Subcutaneous abdominal adipose tissue (tissue), 5 donors: ENCODE data around the gene TAOK2.
A peak's percentile ranks its signal among the peaks of the same experiment; 100 is the strongest.

Source experiments
- H3K27ac ChIP-seq: one replicate; pipeline ENCODE4 v1.7.0; 2013; ENCODE audit warnings: low read depth, mild to moderate bottlenecking, inconsistent platforms, low read length, moderate library complexity
- H3K27me3 ChIP-seq, 5 donors: one replicate each; pipeline ENCODE4 v1.7.0; 2013; ENCODE audit warnings: low read length in 5 of 5, inconsistent platforms in 1 of 5; ENCODE audit not compliant: control insufficient read depth in 5 of 5, insufficient read depth in 4 of 5
- H3K36me3 ChIP-seq, 5 donors: one replicate each; pipeline ENCODE4 v1.7.0; 2013; ENCODE audit warnings: low read length in 5 of 5; ENCODE audit not compliant: control insufficient read depth in 5 of 5, insufficient read depth in 5 of 5
- H3K4me1 ChIP-seq, 5 donors: one replicate each; pipeline ENCODE4 v1.7.0; 2013; ENCODE audit warnings: low read length in 5 of 5, mild to moderate bottlenecking in 3 of 5, moderate library complexity in 1 of 5; ENCODE audit not compliant: control insufficient read depth in 5 of 5, insufficient read depth in 5 of 5
- H3K4me3 ChIP-seq, 5 donors: one replicate each; pipeline ENCODE4 v1.7.0; 2013; ENCODE audit warnings: low read length in 5 of 5, low read depth in 1 of 5
- H3K9ac ChIP-seq, 5 donors: one replicate each; pipeline ENCODE4 v1.7.0; 2013; ENCODE audit warnings: low read length in 5 of 5, mild to moderate bottlenecking in 4 of 5, moderate library complexity in 3 of 5
- H3K9me3 ChIP-seq, 5 donors: one replicate each; pipeline ENCODE4 v1.7.0; 2013; ENCODE audit warnings: low read length in 5 of 5; ENCODE audit not compliant: control insufficient read depth in 5 of 5
- donor health status: healthy.
- donor health status: healthy.
- donor health status: healthy.
- donor health status: healthy.
- donor health status: healthy.

TAOK2 gene

GRCh38 chr16:29963021-29963743 is 10.5 kb upstream of the TAOK2 start:
- Histone ChIP-seq H3K27ac (peak overlapping the region; percentile 88), H3K4me1 (peaks cover 3 to 26% (median 24%) of the 10 kb centered on the region in 5 donors), H3K4me3 (peak overlapping the region; percentile 77 to 97 (median 86)), H3K36me3 (peaks cover under 1 to 5% (median 4%) of the 10 kb centered on the region in 5 donors), H3K9me3 (no peaks in the 10 kb centered on the region), H3K27me3 (no peaks in the 10 kb centered on the region), H3K9ac (peak overlapping the region; percentile 70 to 91 (median 84))

- Histone ChIP-seq H3K9me3 (no peaks in the 10 kb centered on the region), H3K4me1 (peaks cover 0 to 11% (median 8%) of the 10 kb centered on the region in 5 donors), H3K9ac (no peak overlapping the region), H3K4me3 (no peak overlapping the region), H3K27ac (no peak overlapping the region), H3K27me3 (no peaks in the 10 kb centered on the region), H3K36me3 (peaks cover 6 to 32% (median 21%) of the 10 kb centered on the region in 5 donors)
Observed at GRCh38 chr16:29968205-29968604, 5.5 kb upstream of the TAOK2 start.

GRCh38 chr16:29971304-29971703 is 2.4 kb upstream of the TAOK2 start:
- Histone ChIP-seq H3K9me3 (no peaks in the 10 kb centered on the region), H3K36me3 (peaks cover 6 to 32% (median 21%) of the 10 kb centered on the region in 5 donors)

GRCh38 chr16:29972500-29972899 is 1.2 kb upstream of the TAOK2 start:
- H3K9ac ChIP-seq: no peak overlapping the region
- no peak overlapping the region for H3K4me3 ChIP-seq
- peaks cover 12 to 42% (median 37%) of the 10 kb centered on the region in 5 donors for H3K4me1 ChIP-seq
- H3K9me3 ChIP-seq: no peaks in the 10 kb centered on the region
- H3K27ac ChIP-seq: peak overlapping the region; percentile 16
- peaks cover 6 to 34% (median 21%) of the 10 kb centered on the region in 5 donors for H3K36me3 ChIP-seq
- no peaks in the 10 kb centered on the region for H3K27me3 ChIP-seq

More at GRCh38 chr16:29971304-29971703, 2.4 kb upstream of the TAOK2 start:
- Histone ChIP-seq H3K27ac (no peak overlapping the region), H3K27me3 (no peaks in the 10 kb centered on the region), H3K9ac (no peak overlapping the region), H3K4me1 (peaks cover 12 to 30% (median 27%) of the 10 kb centered on the region in 5 donors), H3K4me3 (no peak overlapping the region)

- peak overlapping the region; percentile 16 for H3K27ac ChIP-seq
- peaks cover 6 to 36% (median 22%) of the 10 kb centered on the region in 5 donors for H3K36me3 ChIP-seq
- peak overlapping the region in 2 of 5 donors; percentile 13 to 14 for H3K4me3 ChIP-seq
- H3K27me3 ChIP-seq: no peaks in the 10 kb centered on the region
- H3K4me1 ChIP-seq: peaks cover 12 to 47% (median 39%) of the 10 kb centered on the region in 5 donors
- no peaks in the 10 kb centered on the region for H3K9me3 ChIP-seq
- H3K9ac ChIP-seq: no peak overlapping the region
Observed at GRCh38 chr16:29972992-29973383, 680 bp upstream of the TAOK2 start.

- Histone ChIP-seq H3K4me1 (peaks cover 12 to 62% (median 39%) of the 10 kb centered on the region in 5 donors), H3K4me3 (peak overlapping the region; percentile 86 to 98 (median 90))
Observed at GRCh38 chr16:29974291-29975133, 844 bp downstream of the TAOK2 start.

GRCh38 chr16:29975134-29975538 is 1.5 kb downstream of the TAOK2 start:
- Histone ChIP-seq H3K27ac (peak overlapping the region; percentile 69), H3K36me3 (peaks cover 5 to 37% (median 28%) of the 10 kb centered on the region in 5 donors), H3K9ac (peak overlapping the region; percentile 81 to 93 (median 87))

More at GRCh38 chr16:29974291-29975133, 844 bp downstream of the TAOK2 start:
- Histone ChIP-seq H3K9me3 (no peaks in the 10 kb centered on the region), H3K9ac (peak overlapping the region; percentile 81 to 93 (median 87)), H3K27ac (peak overlapping the region; percentile 69), H3K27me3 (no peaks in the 10 kb centered on the region), H3K36me3 (peaks cover 0 to 37% (median 25%) of the 10 kb centered on the region in 5 donors)

GRCh38 chr16:29975811-29976511 is 2.3 kb downstream of the TAOK2 start:
- peaks cover 15 to 71% (median 39%) of the 10 kb centered on the region in 5 donors for H3K4me1 ChIP-seq
- peak overlapping the region; percentile 21 to 93 (median 87) for H3K9ac ChIP-seq
- peak overlapping the region; percentile 69 for H3K27ac ChIP-seq
- H3K27me3 ChIP-seq: no peaks in the 10 kb centered on the region
- H3K36me3 ChIP-seq: peaks cover 11 to 45% (median 35%) of the 10 kb centered on the region in 5 donors
- H3K9me3 ChIP-seq: no peaks in the 10 kb centered on the region
- H3K4me3 ChIP-seq: peak overlapping the region; percentile 39 to 98 (median 87)

More at GRCh38 chr16:29975134-29975538, 1.5 kb downstream of the TAOK2 start:
- no peaks in the 10 kb centered on the region for H3K27me3 ChIP-seq
- peak overlapping the region; percentile 86 to 98 (median 90) for H3K4me3 ChIP-seq
- peaks cover 14 to 69% (median 39%) of the 10 kb centered on the region in 5 donors for H3K4me1 ChIP-seq
- no peaks in the 10 kb centered on the region for H3K9me3 ChIP-seq

- H3K9me3 ChIP-seq: no peaks in the 10 kb centered on the region
- peak overlapping the region; percentile 71 for H3K27ac ChIP-seq
- H3K9ac ChIP-seq: peak overlapping the region; percentile 3 to 87 (median 41)
- no peaks in the 10 kb centered on the region for H3K27me3 ChIP-seq
- peaks cover 17 to 83% (median 39%) of the 10 kb centered on the region in 5 donors for H3K4me1 ChIP-seq
- peak overlapping the region in 4 of 5 donors; percentile 86 to 98 (median 88) for H3K4me3 ChIP-seq
- peaks cover 15 to 53% (median 45%) of the 10 kb centered on the region in 5 donors for H3K36me3 ChIP-seq
Observed at GRCh38 chr16:29977063-29977825, 3.6 kb downstream of the TAOK2 start.
